GM12878 (cell line): Measurements from ENCODE around the gene FAR1. TPM values are rescaled to one million over a fixed set of nuclear protein-coding genes. Genes with fewer than 3 reads are reported as not detected.

Experiments used
- ATAC-seq: fragments of 200-7000 bp; cut with Tn5 transposase; 3 replicates; pipeline ENCODE4 v1.9.1; 2020; ENCODE audit warnings: mild to moderate bottlenecking, moderate library complexity
- BruUV-seq: library from RNA; stranded (reverse); fragments of 400-500 nt; replicated peaks from 2 replicates; lab custom pipeline; 2021; lab: Mats Ljungman, UMichigan
- CTCF ChIA-PET: fragments of 300-600 bp; sonication (Branson Sonifier 250); formaldehyde crosslinking; extraction: SDS; loops from one replicate; lab custom pipeline; 2021; ENCODE audit warnings: inconsistent platforms; lab: Yijun Ruan, JAX
- POLR2A ChIA-PET: fragments of 350-600 bp; formaldehyde crosslinking; extraction: SDS; loops from one replicate; lab custom pipeline; 2021; ENCODE audit warnings: inconsistent platforms; lab: Charles Lee
- RAD21 ChIA-PET: fragments of 300-600 bp; sonication (Branson Sonifier 250); formaldehyde crosslinking; loops from one replicate; lab custom pipeline; 2023; ENCODE audit warnings: antibody characterized with exemption; ENCODE audit not compliant: unreplicated experiment; lab: Charles Lee
- SMC1A ChIA-PET: fragments of 300-600 bp; sonication (Branson Sonifier 250); formaldehyde crosslinking; loops from one replicate; lab custom pipeline; 2023; ENCODE audit not compliant: unreplicated experiment, uncharacterized antibody; lab: Charles Lee
- DNase-seq: peaks from one replicate; pipeline ENCODE4 v3.0.0-alpha.2; 2011; ENCODE audit warnings: low read depth, low spot score
- FAIRE-seq: peaks from 3 replicates; lab custom pipeline; 2011; peaks lifted over from hg19 to GRCh38; lab: Jason Lieb, UNC
- H2AFZ ChIP-seq: 2 replicates; pipeline ENCODE4 v1.6.0; 2011; ENCODE audit warnings: low read depth, low read length, control low read depth; ENCODE audit not compliant: control insufficient read depth
- H3K27ac ChIP-seq: 2 replicates; pipeline ENCODE4 v1.5.1; 2011; ENCODE audit warnings: control low read depth; ENCODE audit not compliant: control insufficient read depth, insufficient read depth
- H3K27me3 ChIP-seq, 2 experiments: replicated peaks in 1 of 2; 2 replicates each; pipeline versions ENCODE4 v1.6.0 to v1.6.1; 2011; ENCODE audit warnings: low read length in 1 of 2; ENCODE audit not compliant: control insufficient read depth in 2 of 2, insufficient read depth in 2 of 2
- H3K36me3 ChIP-seq, 2 experiments: 2 replicates each; pipeline ENCODE4 v1.5.1; 2011; ENCODE audit warnings: low read length in 1 of 2; ENCODE audit not compliant: control insufficient read depth in 2 of 2, insufficient read depth in 2 of 2
- H3K4me1 ChIP-seq: 2 replicates; pipeline ENCODE4 v1.6.1; 2011; ENCODE audit warnings: mild to moderate bottlenecking, low read length, moderate library complexity, mixed read lengths; ENCODE audit not compliant: control insufficient read depth, insufficient read depth
- H3K4me2 ChIP-seq: 2 replicates; pipeline ENCODE4 v1.6.0; 2011; ENCODE audit warnings: control low read depth; ENCODE audit not compliant: control insufficient read depth, insufficient read depth
- H3K4me3 ChIP-seq: fragments of 200-600 bp; sonication (generic); 2 replicates; pipeline ENCODE4 v1.5.1; 2016
- H3K79me2 ChIP-seq: 2 replicates; pipeline ENCODE4 v1.6.0; 2011; ENCODE audit warnings: low read length; ENCODE audit not compliant: control insufficient read depth, insufficient read depth
- H3K9ac ChIP-seq: 2 replicates; pipeline ENCODE4 v1.8.0; 2011; ENCODE audit warnings: low read length, control low read depth, mixed read lengths; ENCODE audit not compliant: control insufficient read depth, insufficient read depth
- H3K9me3 ChIP-seq: replicated peaks from 3 replicates; pipeline ENCODE4 v1.5.1; 2011; ENCODE audit warnings: mild to moderate bottlenecking, low read length; ENCODE audit not compliant: control insufficient read depth, insufficient read depth
- H4K20me1 ChIP-seq: 2 replicates; pipeline ENCODE4 v1.6.0; 2011; ENCODE audit not compliant: control insufficient read depth, insufficient read depth
- BRCA1 ChIP-seq: IDR thresholded peaks from 2 replicates; pipeline ENCODE4 v1.6.1; 2011; ENCODE audit warnings: low read depth, low read length, improper control_type of control experiment
- ELK1 ChIP-seq: IDR thresholded peaks from 2 replicates; pipeline ENCODE4 v1.6.1; 2012; ENCODE audit warnings: low read depth, low read length, improper control_type of control experiment
- JUNB ChIP-seq: IDR thresholded peaks from 2 replicates; pipeline ENCODE4 v1.6.1; 2016; ENCODE audit warnings: antibody characterized with exemption, mild to moderate bottlenecking
- TCF3 ChIP-seq: IDR thresholded peaks from 2 replicates; pipeline ENCODE4 v1.6.1; 2012; ENCODE audit warnings: low read depth, mild to moderate bottlenecking, low read length, borderline replicate concordance; ENCODE audit not compliant: insufficient read depth
- ZNF622 ChIP-seq: fragments of 450-650 bp; IDR thresholded peaks from 2 replicates; pipeline ENCODE4 v1.6.1; 2017; ENCODE audit warnings: mild to moderate bottlenecking, inconsistent platforms
- WGBS: methylation state at CpG from one replicate; pipeline ENCODE4 v1.1.6; 2016; ENCODE audit warnings: low lambda C conversion rate; ENCODE audit not compliant: insufficient replicate concordance, insufficient coverage; ENCODE audit errors: missing lambda C conversion rate; 5-methylcytosine and 5-hydroxymethylcytosine counted together
- in situ Hi-C: fragments of 300-500 bp; cut with MboI; formaldehyde crosslinking; loops from 9 replicates; pipeline ENCODE4 v1.14.3; 2018; ENCODE audit warnings: mixed read lengths
- intact Hi-C: fragments of 100-400 bp; cut with micrococcal nuclease; formaldehyde crosslinking; loops from one replicate; pipeline ENCODE4 v1.14.2; 2022; ENCODE audit not compliant: unreplicated experiment
- polyA plus RNA-seq, 11 experiments: library from polyadenylated mRNA; depleted of rRNA in 4 of 11; unstranded in 6 of 11; stranded (reverse) in 5 of 11; fragments of >200 nt; fragmentation: Nextera tagmentation in 4 of 11; fragmentation: Illumina TruSeq in 1 of 11; extraction: Ambion mirVana in 4 of 11; extraction: Trizol in 1 of 11; gene quantifications; 1 replicate in 1 of 11; 2 replicates in 10 of 11; pipeline versions ENCODE4 v1.2.1 to v1.2.3, GENCODE V29; 2011 to 2016; ENCODE audit warnings: inconsistent platforms in 2 of 11, missing spikeins in 2 of 11, low read depth in 1 of 11
- total RNA-seq, 4 experiments: library from RNA; depleted of rRNA in 3 of 4; stranded (reverse); fragments of >200 nt in 3 of 4; fragmentation: Illumina TruSeq in 1 of 4; extraction: Trizol in 1 of 4; gene quantifications; 2 replicates each; pipeline versions ENCODE4 v1.2.1 to v1.2.3, GENCODE V29; 2013 to 2021

Gene FAR1
- total and polyA plus RNA-seq, 10 of the 15 experiments (the other 5 are each of a cell fraction or from before 2014, with no cell fraction given): 10.1 to 73.9 (median 30.8) TPM

GRCh38 chr11:13679768-13680167 lies 11.3 kb downstream of the FAR1 start:
- no peak for FAIRE-seq
- H3K27ac ChIP-seq: no peak overlapping the region
- POLR2A ChIA-PET: interaction anchor here (1.7 to 2.0 kb wide), 2 partner anchors 10 to 14 kb away, joined by 7 to 8 read pairs; no protein-coding TSS in a partner anchor

More at GRCh38 chr11:13679768-13680167, 11.3 kb downstream of the FAR1 start:
- intact Hi-C loops: no loop called here
- ChIA-PET RAD21 (interaction anchor here (1.4 kb wide), 1 partner anchor 8 kb away, joined by 3 read pairs; no protein-coding TSS in a partner anchor), SMC1A (interaction anchor here (1.5 to 2.2 kb wide), 3 partner anchors 12 to 20 kb away, joined by 3 to 9 read pairs (median 5); partner anchors contain the start of gene FAR1), CTCF (no interaction called here)
- H3K9ac ChIP-seq: no peak overlapping the region
- in situ Hi-C loops: no loop called here
- no peaks in the 10 kb centered on the region for H3K27me3 ChIP-seq
- H3K4me1 ChIP-seq: peaks cover 9% of the 10 kb centered on the region
- peaks cover 4% of the 10 kb centered on the region; the same call in 2 of the 3 replicates for H3K9me3 ChIP-seq
- no peaks in the 10 kb centered on the region for H4K20me1 ChIP-seq
- WGBS: 98% methylated on average over 2 of the region's 2 CpGs
- no peaks in the 10 kb centered on the region for H3K36me3 ChIP-seq
- TF ChIP-seq TCF3 (no peak), ZNF622 (no peak), ELK1 (no peak), BRCA1 (no peak), JUNB (no peak)
- peaks cover 84% of the 10 kb centered on the region for H3K79me2 ChIP-seq
- H2AFZ ChIP-seq: no peak overlapping the region
- no TSS peak for BruUV-seq
- ATAC-seq: no peak
- H3K4me2 ChIP-seq: no peak overlapping the region
- no peak overlapping the region for H3K4me3 ChIP-seq
- DNase-seq: no peak
